Thyroid gland (tissue), 4 donors: ENCODE measurements around the gene ZNF584.

Experiments
- POLR2A ChIP-seq, 2 donors: fragments of 450-650 bp; IDR thresholded peaks; one replicate each; pipeline ENCODE4 v1.6.1; 2017; ENCODE audit warnings: antibody characterized with exemption in 2 of 2, mild to moderate bottlenecking in 2 of 2, moderate library complexity in 1 of 2
- TF ChIP-seq, protein P1 (sequence below), 6 experiments: fragments of 200-600 bp in 3 of 6; fragments of 450-650 bp in 3 of 6; sonication (generic) in 3 of 6; IDR thresholded peaks; one replicate each; pipeline ENCODE4 v1.5.1; 2016 to 2019; ENCODE audit warnings: antibody characterized with exemption in 6 of 6, mild to moderate bottlenecking in 2 of 6, inconsistent platforms in 1 of 6, moderate library complexity in 1 of 6

DNA sequence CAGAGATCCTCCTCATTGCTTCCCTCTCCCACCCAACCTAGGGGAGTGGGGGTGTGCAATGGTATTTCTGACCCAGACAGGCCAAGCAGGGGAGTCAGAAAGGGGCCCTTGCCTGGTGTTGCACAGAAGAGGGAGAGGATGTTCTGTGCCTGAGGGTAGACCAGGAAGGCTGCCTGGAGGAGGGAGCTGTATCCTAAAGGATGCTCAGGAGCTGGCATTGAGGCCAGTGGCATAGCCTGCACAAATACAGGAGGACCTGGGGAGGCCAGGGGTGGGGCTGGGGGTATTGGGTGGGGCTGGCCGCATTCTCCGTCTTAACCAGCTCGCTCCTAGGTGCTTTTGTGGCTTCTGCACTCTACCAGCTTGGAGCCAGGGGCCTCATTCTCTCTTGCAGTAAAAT lies 8.5 kb upstream of the ZNF584 start:
- TF ChIP-seq, protein P1, sequence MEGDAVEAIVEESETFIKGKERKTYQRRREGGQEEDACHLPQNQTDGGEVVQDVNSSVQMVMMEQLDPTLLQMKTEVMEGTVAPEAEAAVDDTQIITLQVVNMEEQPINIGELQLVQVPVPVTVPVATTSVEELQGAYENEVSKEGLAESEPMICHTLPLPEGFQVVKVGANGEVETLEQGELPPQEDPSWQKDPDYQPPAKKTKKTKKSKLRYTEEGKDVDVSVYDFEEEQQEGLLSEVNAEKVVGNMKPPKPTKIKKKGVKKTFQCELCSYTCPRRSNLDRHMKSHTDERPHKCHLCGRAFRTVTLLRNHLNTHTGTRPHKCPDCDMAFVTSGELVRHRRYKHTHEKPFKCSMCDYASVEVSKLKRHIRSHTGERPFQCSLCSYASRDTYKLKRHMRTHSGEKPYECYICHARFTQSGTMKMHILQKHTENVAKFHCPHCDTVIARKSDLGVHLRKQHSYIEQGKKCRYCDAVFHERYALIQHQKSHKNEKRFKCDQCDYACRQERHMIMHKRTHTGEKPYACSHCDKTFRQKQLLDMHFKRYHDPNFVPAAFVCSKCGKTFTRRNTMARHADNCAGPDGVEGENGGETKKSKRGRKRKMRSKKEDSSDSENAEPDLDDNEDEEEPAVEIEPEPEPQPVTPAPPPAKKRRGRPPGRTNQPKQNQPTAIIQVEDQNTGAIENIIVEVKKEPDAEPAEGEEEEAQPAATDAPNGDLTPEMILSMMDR (IDR thresholded peaks at IDR 0.05): no peak
- no peak for TF ChIP-seq POLR2A (IDR thresholded peaks at IDR 0.05)
